GM10266 (cell line): ENCODE measurements around the gene MLNR.

Experiments
- DNase-seq: peaks from one replicate; pipeline ENCODE4 v3.0.0; 2012; ENCODE audit errors: extremely low spot score
- CTCF ChIP-seq: IDR thresholded peaks from 2 replicates; pipeline ENCODE4 v1.5.1; 2012; ENCODE audit warnings: mild to moderate bottlenecking, low read depth; ENCODE audit not compliant: control insufficient read depth, insufficient read depth; ENCODE audit errors: missing control alignments

MLNR gene

GRCh38 chr13:49226613-49227012 lies 6.5 kb downstream of the MLNR start:
- TF ChIP-seq CTCF, result no peak
- no peak for DNase-seq

- TF ChIP-seq CTCF, result no peak
- no peak for DNase-seq
These were observed 14.6 kb downstream of the MLNR start for GRCh38 chr13:49234741-49235140.

- TF ChIP-seq CTCF, result no peak
These were observed 15.8 kb downstream of the MLNR start for GRCh38 chr13:49235856-49236431.

GRCh38 chr13:49238621-49239020 lies 18.5 kb downstream of the MLNR start:
- no peak for DNase-seq
- TF ChIP-seq CTCF, result no peak

More at GRCh38 chr13:49235856-49236431, 15.8 kb downstream of the MLNR start:
- DNase-seq, result no peak

- peak; percentile 70 for TF ChIP-seq CTCF
- peak; percentile 26 for DNase-seq
These were observed 19.9 kb downstream of the MLNR start for GRCh38 chr13:49240017-49240416.

- TF ChIP-seq CTCF, result no peak
- no peak for DNase-seq
These were observed 21.2 kb downstream of the MLNR start for GRCh38 chr13:49241296-49241695.

GRCh38 chr13:49245101-49245500 lies 25.0 kb downstream of the MLNR start:
- no peak for DNase-seq
- TF ChIP-seq CTCF, result no peak
